Measurements from ENCODE around the gene TMEM72. TPM values are rescaled to one million over a fixed set of nuclear protein-coding genes. Genes with fewer than 3 reads are reported as not detected.

TMEM72 gene
- total RNA-seq, 1 donor from 2014 or later = not detected

DNA sequence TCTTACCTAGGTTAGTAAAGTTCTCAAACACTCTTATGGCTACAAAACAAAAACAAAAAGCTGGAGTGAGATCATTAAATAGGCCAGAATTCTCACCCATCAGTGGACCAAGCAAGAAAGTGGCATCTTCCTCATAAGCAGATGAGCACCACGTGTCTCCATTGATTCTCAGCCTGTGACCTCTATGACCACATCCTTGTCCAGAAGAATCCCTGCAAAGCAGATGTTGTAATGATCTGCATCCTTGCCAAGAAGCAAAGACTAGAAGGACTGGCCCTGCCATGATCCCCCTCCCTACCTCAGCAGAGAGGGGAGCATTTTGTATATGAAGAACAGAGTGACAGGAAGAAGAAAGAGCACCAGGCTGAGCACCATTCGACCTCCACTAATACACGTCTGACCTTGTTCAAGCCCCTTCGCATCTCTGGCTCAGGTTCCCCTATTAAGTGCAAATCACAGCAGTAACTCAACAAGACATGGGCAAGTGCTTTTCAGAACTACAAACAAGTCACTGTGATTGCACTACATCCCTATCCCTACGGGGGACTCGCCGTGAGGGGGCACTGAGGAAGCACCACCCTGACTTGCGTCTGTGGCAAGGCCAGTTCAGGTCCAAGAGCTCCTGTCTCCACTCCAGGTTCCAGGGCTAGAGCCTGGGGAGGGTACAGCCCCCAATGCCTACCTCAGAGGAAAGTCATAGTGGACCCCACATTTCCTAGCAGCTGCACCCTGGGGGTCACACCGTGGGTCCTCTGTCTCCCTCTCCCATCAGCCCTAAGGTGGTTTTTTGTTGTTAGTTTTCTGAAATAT is 26.3 kb downstream of the TMEM72 start:
- no peaks in the 10 kb centered on the region for H3K36me3 Mint-ChIP-seq (ENCODE audit: low read depth, unreplicated experiment)

DNA sequence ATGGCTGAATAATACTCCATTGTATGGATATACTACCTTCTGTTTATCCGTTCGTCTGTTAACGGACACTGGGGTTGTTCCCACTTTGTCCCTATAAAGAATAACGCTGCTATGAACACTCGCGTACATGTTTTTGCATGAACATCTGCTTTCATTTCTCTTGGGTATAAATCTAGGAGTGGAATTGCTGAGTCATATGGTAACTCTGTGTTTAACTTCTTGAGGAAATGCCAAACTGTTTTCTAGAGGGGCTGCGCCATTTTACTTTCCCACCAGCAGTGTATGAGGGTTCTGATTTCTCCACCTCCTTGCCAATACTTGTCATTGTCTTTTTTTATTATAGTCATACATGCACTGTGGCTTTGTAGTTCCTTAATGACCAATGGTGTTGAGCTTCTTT is 27.8 kb downstream of the TMEM72 start:
- H3K9me3 Mint-ChIP-seq (ENCODE audit: unreplicated experiment) = peaks cover 8% of the 10 kb centered on the region
- no peak overlapping the region for H3K4me3 Mint-ChIP-seq (ENCODE audit: unreplicated experiment)
- Histone ChIP-seq H3K9ac (ENCODE audit: low read length) (no peak overlapping the region), H3K9me3 (ENCODE audit: insufficient read depth, low read depth, low read length) (no peaks in the 10 kb centered on the region), H3K4me2 (ENCODE audit: low read length) (no peak overlapping the region), H3K4me1 (ENCODE audit: insufficient read depth, low read length) (peaks cover 5% of the 10 kb centered on the region), H3K4me3 (ENCODE audit: insufficient read depth, low read depth, low read length) (no peak overlapping the region), H2AFZ (ENCODE audit: low read depth, low read length) (no peak overlapping the region), H3K27ac (ENCODE audit: low read depth, low read length) (no peak overlapping the region), H4K20me1 (ENCODE audit: insufficient read depth, low read length) (no peaks in the 10 kb centered on the region), H3K27me3 (ENCODE audit: insufficient read depth, low read length) (no peaks in the 10 kb centered on the region), H3K79me2 (ENCODE audit: insufficient read depth, low read length) (no peaks in the 10 kb centered on the region), H3K36me3 (ENCODE audit: insufficient read depth, low read length) (no peaks in the 10 kb centered on the region)
- peaks cover 22% of the 10 kb centered on the region for H3K4me1 Mint-ChIP-seq (ENCODE audit: low read depth, unreplicated experiment)
- H3K27ac Mint-ChIP-seq (ENCODE audit: unreplicated experiment) = no peak overlapping the region
- H3K36me3 Mint-ChIP-seq (ENCODE audit: low read depth, unreplicated experiment) = no peaks in the 10 kb centered on the region
- DNase-seq (ENCODE audit: low read depth) (no peak), FAIRE-seq (no peak)
- TF ChIP-seq, protein P1, sequence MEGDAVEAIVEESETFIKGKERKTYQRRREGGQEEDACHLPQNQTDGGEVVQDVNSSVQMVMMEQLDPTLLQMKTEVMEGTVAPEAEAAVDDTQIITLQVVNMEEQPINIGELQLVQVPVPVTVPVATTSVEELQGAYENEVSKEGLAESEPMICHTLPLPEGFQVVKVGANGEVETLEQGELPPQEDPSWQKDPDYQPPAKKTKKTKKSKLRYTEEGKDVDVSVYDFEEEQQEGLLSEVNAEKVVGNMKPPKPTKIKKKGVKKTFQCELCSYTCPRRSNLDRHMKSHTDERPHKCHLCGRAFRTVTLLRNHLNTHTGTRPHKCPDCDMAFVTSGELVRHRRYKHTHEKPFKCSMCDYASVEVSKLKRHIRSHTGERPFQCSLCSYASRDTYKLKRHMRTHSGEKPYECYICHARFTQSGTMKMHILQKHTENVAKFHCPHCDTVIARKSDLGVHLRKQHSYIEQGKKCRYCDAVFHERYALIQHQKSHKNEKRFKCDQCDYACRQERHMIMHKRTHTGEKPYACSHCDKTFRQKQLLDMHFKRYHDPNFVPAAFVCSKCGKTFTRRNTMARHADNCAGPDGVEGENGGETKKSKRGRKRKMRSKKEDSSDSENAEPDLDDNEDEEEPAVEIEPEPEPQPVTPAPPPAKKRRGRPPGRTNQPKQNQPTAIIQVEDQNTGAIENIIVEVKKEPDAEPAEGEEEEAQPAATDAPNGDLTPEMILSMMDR (IDR thresholded peaks at IDR 0.05; ENCODE audit: insufficient read depth, low read depth, low read length) = no peak
- no peak for TF ChIP-seq EZH2 (IDR thresholded peaks at IDR 0.05; ENCODE audit: insufficient read depth, low read length)
- H3K27me3 Mint-ChIP-seq (ENCODE audit: low read depth, unreplicated experiment) = no peaks in the 10 kb centered on the region

More for the DNA sequence above, 26.3 kb downstream of the TMEM72 start:
- FAIRE-seq = no peak
- H3K79me2 ChIP-seq (ENCODE audit: insufficient read depth, low read length) = no peaks in the 10 kb centered on the region
- TF ChIP-seq, protein P1 (IDR thresholded peaks at IDR 0.05; ENCODE audit: insufficient read depth, low read depth, low read length) = no peak
- no peak for TF ChIP-seq EZH2 (IDR thresholded peaks at IDR 0.05; ENCODE audit: insufficient read depth, low read length)
- Mint-ChIP-seq H3K9me3 (ENCODE audit: unreplicated experiment) (peaks cover 8% of the 10 kb centered on the region), H3K4me1 (ENCODE audit: low read depth, unreplicated experiment) (peaks cover 24% of the 10 kb centered on the region), H3K4me3 (ENCODE audit: unreplicated experiment) (no peak overlapping the region), H3K27me3 (ENCODE audit: low read depth, unreplicated experiment) (no peaks in the 10 kb centered on the region), H3K27ac (ENCODE audit: unreplicated experiment) (no peak overlapping the region)
- no peaks in the 10 kb centered on the region for H3K27me3 ChIP-seq (ENCODE audit: insufficient read depth, low read length)
- H3K9ac ChIP-seq (ENCODE audit: low read length) = no peak overlapping the region
- no peaks in the 10 kb centered on the region for H4K20me1 ChIP-seq (ENCODE audit: insufficient read depth, low read length)
- no peaks in the 10 kb centered on the region for H3K36me3 ChIP-seq (ENCODE audit: insufficient read depth, low read length)
- DNase-seq (ENCODE audit: low read depth) = no peak
- H3K4me2 ChIP-seq (ENCODE audit: low read length) = no peak overlapping the region
- H2AFZ ChIP-seq (ENCODE audit: low read depth, low read length) = no peak overlapping the region
- no peak overlapping the region for H3K4me3 ChIP-seq (ENCODE audit: insufficient read depth, low read depth, low read length)
- H3K27ac ChIP-seq (ENCODE audit: low read depth, low read length) = no peak overlapping the region
- peaks cover 5% of the 10 kb centered on the region for H3K4me1 ChIP-seq (ENCODE audit: insufficient read depth, low read length)
- H3K9me3 ChIP-seq (ENCODE audit: insufficient read depth, low read depth, low read length) = no peaks in the 10 kb centered on the region
